ENCODE data around the gene GULP1. TPM values are rescaled to one million over a fixed set of nuclear protein-coding genes. Genes with fewer than 3 reads are reported as not detected.
"Not testable (repeated sequence)": the region's sequence is repeated elsewhere in the genome, so short reads cannot be mapped to it uniquely, and the experiment has no call there.

Gene GULP1
- total RNA-seq, 4 donors from 2014 or later, result 13.4 to 20.0 (median 17.3) TPM

- TF ChIP-seq CTCF (IDR thresholded peaks at IDR 0.05) (no peak), POLR2A (IDR thresholded peaks at IDR 0.05) (no peak)
- WGBS, 2 donors, result 61 to 67% methylated on average over 1 of the region's 1 CpG
- no peak overlapping the region for H3K4me3 ChIP-seq (ENCODE audit: low read depth, poor library complexity, severe bottlenecking)
- intact Hi-C loops (cut with DNase I; ENCODE audit: low total_unique reads), result no loop called here
- DNase-seq (ENCODE audit: low spot score in 2 of 2), result no peak
Measured at GRCh38 chr2:188527141-188527540, 235.5 kb downstream of the GULP1 start.

- intact Hi-C loops (cut with DNase I; ENCODE audit: low total_unique reads), result no loop called here
- TF ChIP-seq POLR2A (IDR thresholded peaks at IDR 0.05), result no peak
- TF ChIP-seq CTCF (IDR thresholded peaks at IDR 0.05), result no peak
- WGBS, 2 donors, result 57 to 68% methylated on average over 5 of the region's 5 CpGs
- no peak overlapping the region for H3K4me3 ChIP-seq (ENCODE audit: low read depth, poor library complexity, severe bottlenecking)
- no peak for DNase-seq (ENCODE audit: low spot score in 2 of 2)
Measured at GRCh38 chr2:188527581-188527993, 235.9 kb downstream of the GULP1 start.

- no peak for TF ChIP-seq POLR2A (IDR thresholded peaks at IDR 0.05)
- TF ChIP-seq CTCF (IDR thresholded peaks at IDR 0.05), result no peak
- no peak overlapping the region for H3K4me3 ChIP-seq (ENCODE audit: low read depth, poor library complexity, severe bottlenecking)
- intact Hi-C loops (cut with DNase I; ENCODE audit: low total_unique reads), result no loop called here
- no peak for DNase-seq (ENCODE audit: low spot score in 2 of 2)
- 85 to 93% methylated on average over 1 of the region's 1 CpG for WGBS, 2 donors
Measured at GRCh38 chr2:188529710-188530109, 238.0 kb downstream of the GULP1 start.

- no peak overlapping the region for H3K4me3 ChIP-seq (ENCODE audit: low read depth, poor library complexity, severe bottlenecking)
- TF ChIP-seq POLR2A (IDR thresholded peaks at IDR 0.05) (no peak), CTCF (IDR thresholded peaks at IDR 0.05) (no peak)
- intact Hi-C loops (cut with DNase I; ENCODE audit: low total_unique reads), result no loop called here
- DNase-seq (ENCODE audit: low spot score in 2 of 2), result no peak
- 89 to 90% methylated on average over 2 of the region's 2 CpGs for WGBS, 2 donors
Measured at GRCh38 chr2:188534875-188535274, 243.2 kb downstream of the GULP1 start.

- WGBS, 2 donors, result 75 to 84% methylated on average over 3 of the region's 3 CpGs
- intact Hi-C loops (cut with DNase I; ENCODE audit: low total_unique reads), result no loop called here
- no peak overlapping the region for H3K4me3 ChIP-seq (ENCODE audit: low read depth, poor library complexity, severe bottlenecking)
- DNase-seq (ENCODE audit: low spot score in 2 of 2), result no peak
- TF ChIP-seq CTCF (IDR thresholded peaks at IDR 0.05), result no peak
- no peak for TF ChIP-seq POLR2A (IDR thresholded peaks at IDR 0.05)
Measured at GRCh38 chr2:188551671-188552070, 260.0 kb downstream of the GULP1 start.

GRCh38 chr2:188557081-188557480 lies 265.4 kb downstream of the GULP1 start:
- no peak overlapping the region for H3K4me3 ChIP-seq (ENCODE audit: low read depth, poor library complexity, severe bottlenecking)
- 97 to 98% methylated on average over 1 of the region's 1 CpG for WGBS, 2 donors
- no peak for TF ChIP-seq CTCF (IDR thresholded peaks at IDR 0.05)
- TF ChIP-seq POLR2A (IDR thresholded peaks at IDR 0.05), result no peak
- no peak for DNase-seq (ENCODE audit: low spot score in 2 of 2)
- intact Hi-C loops (cut with DNase I; ENCODE audit: low total_unique reads), result no loop called here

GRCh38 chr2:188559455-188559854 lies 267.8 kb downstream of the GULP1 start:
- intact Hi-C loops (cut with DNase I; ENCODE audit: low total_unique reads); H3K4me3 ChIP-seq (ENCODE audit: low read depth, poor library complexity, severe bottlenecking); DNase-seq (ENCODE audit: low spot score in 2 of 2): not testable (repeated sequence)
- WGBS, 2 donors, result 93 to 97% methylated on average over 2 of the region's 2 CpGs
